Measurements from ENCODE around the gene IQCH.
"Not testable (repeated sequence)": the region's sequence is repeated elsewhere in the genome, so short reads cannot be mapped to it uniquely, and the experiment has no call there.

IQCH gene

DNA sequence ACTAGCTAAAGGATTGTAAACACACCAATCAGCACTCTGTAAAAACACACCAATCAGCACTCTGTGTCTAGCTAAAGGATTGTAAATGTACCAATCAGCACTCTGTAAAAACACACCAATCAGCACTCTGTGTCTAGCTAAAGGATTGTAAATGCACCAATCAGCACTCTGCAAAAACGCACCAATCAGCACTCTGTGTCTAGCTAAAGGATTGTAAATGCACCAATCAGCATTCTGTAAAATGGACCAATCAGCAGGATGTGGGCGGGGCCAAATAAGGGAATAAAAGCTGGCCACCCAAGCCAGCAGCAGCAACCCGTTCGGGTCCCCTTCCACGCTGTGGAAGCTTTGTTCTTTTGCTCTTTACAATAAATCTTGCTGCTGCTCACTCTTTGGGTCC, 8.0 kb upstream of the IQCH start:
- not testable (repeated sequence) for DNase-seq (ENCODE audit: low spot score)

DNA sequence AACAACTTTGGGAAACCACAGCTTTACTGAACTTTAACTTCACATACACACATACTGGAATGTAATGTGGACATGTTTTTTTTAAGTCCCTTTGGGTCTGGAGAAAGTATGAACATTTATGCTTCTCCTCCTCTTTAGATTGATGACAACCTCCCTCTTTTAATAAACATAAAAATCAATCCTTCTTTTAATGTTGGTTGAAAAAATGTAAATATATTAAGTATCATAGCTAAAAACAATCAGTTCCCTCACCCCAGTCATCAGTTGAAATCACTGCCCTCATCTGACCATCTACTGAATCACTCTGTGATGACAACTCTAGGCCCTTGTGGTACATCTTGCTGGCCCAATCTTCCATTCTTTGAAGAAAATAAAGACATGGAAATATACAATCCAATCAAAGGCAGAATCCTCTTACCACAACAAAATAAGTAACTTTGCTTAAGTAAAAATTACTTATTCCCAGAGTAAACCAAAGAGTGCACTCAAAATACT, 6.5 kb upstream of the IQCH start:
- DNase-seq (ENCODE audit: low spot score): peak; percentile 11

DNA sequence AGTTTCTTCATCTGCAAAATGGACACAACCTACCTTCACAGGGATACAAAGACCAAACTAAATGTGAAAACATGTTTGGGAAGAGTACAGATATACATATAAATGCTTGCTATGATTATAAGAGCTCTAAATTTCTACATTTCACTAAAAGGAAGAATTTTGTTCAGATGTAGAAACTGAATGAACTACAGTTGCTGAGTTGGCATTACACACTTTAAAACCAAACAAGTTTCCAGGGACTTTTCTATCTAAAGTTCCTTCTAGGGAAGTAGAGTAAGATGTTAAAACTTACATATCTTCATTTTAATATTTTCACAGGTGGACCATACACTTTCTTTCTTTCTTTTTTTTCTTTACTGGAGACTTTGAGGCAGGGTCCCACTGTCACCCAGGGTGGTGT, 4.8 kb upstream of the IQCH start:
- no peak for DNase-seq (ENCODE audit: low spot score)

DNA sequence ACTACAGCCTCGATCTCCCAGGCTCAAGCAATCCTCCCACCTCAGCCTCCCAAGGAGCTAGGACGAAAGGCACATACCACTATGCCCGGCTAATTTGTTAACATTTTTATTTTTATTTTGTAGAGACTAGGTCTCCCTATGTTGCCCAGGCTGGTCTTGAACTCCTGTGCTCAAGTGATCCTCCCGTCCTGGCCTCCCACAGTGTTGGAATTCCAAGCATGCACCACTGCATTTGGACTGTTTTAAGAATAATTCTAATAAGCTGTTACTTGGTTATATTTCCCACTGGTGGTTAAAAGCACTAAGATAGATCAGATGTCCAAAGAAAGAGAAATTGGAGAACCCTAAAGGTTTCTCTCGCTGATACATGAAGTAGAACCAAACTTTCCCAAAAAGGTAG, 3.3 kb upstream of the IQCH start:
- DNase-seq (ENCODE audit: low spot score): no peak

DNA sequence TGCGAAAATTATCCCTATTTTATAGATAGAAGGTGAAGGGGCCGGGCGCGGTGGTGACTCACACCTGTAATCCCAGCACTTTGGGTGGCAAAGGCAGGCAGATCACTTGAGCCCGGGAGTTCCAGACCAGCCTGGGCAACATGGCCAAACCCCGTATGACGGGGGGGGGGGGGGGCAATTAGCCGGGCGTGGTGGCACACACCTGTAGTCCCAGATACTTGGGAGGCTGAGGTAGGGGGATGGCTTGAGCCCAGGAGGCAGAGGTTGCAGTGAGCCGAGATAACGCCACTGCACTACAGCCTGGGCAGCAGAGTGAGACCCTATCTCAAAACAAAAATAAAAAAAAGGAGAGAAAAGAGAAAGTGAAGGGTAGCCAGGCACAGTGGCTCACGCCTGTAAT, 1.5 kb upstream of the IQCH start:
- DNase-seq (ENCODE audit: low spot score): no peak

DNA sequence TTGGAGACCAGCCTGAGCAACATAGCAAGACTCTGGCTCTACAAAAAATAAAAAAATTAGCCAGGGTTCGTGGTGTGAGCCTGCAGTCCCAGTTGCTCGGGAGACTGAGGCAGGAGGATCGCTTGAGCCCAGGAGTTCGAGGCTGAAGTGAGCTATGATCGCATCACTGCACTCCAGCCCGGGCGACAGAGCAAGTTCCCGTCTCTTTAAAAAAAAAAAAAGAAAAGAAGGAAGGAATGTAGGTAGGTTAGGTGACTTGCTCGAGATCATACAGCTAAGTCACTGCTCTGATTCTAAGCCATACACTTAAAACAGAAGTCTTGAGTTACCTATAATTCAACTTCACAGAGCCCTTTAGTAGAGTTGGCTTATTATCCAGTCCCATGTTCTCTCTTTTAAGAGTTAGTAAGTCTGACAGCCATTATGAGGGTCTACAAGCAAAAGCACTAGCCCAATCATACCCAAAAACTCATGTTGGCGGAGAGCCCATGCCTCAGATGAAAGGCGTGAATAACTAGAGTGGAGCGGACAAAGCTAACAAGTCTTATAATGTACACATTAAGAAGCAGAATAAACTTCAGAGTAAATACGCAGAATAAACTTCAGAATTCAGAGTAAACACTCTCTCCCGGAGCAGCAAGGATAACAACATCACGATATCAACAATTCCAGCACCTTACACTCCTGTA, 893 bp upstream of the IQCH start:
- DNase-seq (ENCODE audit: low spot score): peak; percentile 47

DNA sequence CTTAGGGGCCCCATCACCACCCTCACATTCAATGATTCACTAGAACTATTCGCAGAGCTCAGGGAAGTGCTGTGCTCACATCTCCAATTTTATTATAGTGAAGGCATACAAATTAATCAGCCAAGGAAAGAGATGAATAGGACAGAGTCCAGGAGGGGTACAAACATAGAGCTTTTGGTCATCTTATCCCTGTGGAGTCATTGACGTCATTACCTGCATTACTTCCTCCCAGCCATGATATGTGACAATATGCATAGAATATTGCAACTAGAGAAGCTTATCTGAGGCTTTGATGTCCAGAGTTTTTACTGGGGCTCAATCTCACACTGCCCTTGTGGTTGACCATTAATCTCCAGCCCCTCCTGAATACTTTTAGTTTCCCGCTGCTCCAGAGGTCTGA, 1.5 kb downstream of the IQCH start:
- DNase-seq (ENCODE audit: low spot score): no peak

DNA sequence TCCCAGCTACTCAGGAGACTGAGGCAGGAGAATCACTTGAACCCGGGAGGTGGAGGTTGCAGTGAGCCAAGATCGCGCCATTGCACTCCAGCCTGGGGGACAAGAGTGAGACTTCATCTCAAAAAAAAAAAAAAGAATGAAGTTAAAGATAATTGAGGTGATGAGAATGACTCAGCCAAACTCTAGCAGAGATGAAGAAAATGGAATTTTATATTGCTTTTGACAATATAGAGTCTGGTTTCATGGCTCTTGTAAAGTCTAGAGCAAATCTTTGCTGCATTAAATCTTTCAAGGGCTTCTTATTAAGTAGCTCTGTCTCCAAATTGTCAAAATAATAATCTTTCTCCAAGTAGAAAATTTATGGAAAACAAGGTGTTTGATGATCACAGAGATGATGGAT, 3.8 kb downstream of the IQCH start:
- not testable (repeated sequence) for DNase-seq (ENCODE audit: low spot score)

DNA sequence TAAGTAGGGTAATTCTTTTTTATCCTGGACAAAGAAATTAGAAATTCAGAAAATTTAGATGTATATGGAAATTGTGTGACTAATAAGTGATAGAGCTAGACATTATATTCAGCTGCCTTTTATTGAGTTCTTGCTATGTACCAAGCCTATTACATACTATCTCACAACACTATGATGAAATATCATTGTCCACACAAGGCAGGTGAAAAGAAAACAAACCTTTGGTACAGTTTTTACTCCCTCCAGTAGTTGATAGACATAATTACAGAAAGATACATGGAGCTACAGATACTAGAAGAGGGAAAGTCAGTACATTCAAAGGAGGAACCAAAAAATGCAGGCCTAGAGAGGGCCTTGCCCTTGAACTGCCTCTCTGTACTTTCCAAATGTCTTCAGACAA, 4.8 kb downstream of the IQCH start:
- DNase-seq (ENCODE audit: low spot score): no peak

DNA sequence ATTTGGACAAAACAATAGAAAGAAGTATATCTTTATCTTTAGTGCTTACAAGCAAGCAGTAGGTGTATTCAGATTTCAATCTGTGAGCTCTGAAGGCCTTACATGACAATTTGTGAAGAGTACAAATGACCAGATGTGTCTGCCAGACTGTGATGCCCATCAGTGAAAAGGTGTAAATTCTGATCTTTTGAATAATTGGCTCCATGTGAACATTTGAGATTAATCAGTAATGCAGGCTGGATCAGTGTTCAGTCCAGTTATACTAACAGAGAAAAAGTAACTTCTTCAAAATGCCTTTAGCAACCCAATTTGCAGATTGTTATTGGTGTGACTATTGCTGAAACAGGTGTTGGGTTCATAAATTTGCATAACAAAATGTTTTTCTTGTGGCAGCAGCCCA, 5.2 kb downstream of the IQCH start:
- DNase-seq (ENCODE audit: low spot score): no peak

DNA sequence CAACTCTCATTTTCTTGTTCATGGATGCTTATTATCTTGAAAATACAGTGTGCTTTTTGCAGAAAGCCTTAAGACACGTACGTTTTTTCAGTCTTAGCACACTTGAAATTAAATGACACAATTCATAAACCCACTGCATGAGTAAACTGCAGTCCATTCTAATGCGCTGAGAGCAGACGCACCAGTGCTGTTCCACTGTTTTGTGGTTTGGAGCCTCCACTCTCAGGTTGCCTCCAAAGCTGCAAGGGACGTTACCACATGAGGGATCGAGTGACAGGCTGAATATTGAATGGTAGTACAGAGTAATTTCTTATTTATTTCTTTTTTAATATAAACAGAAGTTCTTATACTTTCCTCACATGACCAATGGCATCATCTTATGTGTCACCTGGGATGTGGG, 12.3 kb downstream of the IQCH start:
- no peak for DNase-seq (ENCODE audit: low spot score)

DNA sequence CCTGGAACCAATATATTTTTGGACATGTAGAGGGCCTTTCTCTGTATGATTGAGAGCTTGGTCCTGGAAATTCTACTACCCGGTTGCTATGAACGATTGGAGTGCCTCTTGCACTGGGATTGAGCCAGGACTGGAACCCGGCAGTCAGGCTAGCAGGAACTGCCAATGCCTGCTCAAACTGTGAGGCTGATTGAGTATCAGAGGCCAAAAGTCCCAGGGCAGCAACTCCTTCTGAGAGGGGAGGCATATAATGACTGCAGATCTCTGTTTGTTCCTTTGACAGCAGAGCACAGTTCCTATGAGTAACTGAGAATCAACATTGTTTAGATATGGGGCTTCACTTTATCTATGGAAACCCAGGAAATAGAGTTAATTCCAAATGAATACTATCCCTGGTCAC, 12.9 kb downstream of the IQCH start:
- no peak for DNase-seq (ENCODE audit: low spot score)

DNA sequence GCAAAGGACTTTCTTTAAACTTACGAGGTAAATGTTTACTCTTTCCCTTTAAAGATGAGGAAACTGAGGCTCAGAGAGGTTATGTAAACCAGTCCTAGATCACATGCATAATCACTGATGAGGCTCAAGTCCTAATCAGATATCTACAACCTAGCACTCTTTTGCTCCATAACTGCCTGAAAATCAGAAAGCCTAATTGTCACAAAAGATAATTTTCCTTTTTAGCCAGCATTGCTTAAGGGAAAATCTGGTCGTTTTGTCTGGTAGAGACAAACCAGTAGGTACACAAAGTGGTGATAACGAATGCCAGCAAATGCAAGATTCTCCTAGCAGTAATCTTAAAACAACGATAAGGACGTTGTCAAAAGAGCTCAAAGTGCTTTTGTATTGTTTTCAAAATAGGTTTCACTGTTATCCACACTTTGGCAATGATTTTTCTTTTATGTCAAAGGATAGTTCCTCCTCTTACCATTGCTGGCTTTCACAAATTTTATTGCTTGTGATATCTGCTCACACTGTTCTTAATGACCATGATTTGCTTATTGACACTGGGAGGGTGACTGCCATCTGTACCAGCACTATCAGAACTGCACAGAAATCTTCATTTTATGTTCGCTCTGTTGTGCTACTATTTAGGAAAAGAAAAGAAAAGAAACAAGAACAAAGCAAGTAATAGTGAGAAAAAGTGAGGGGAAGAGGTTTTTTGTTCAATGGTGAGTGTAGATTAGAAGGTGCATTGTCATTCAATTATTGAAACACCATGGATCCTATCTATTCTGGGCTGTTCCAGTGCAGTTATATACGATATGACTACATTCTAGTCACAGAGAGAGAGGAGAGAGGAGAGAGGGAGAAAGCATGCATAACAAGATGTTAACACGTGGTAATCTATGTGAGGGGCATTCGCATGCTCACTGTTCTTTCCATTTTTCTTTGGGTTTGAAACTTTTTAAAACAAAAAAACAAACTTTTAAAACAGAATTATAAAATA, 13.7 kb downstream of the IQCH start:
- no peak for DNase-seq (ENCODE audit: low spot score)

DNA sequence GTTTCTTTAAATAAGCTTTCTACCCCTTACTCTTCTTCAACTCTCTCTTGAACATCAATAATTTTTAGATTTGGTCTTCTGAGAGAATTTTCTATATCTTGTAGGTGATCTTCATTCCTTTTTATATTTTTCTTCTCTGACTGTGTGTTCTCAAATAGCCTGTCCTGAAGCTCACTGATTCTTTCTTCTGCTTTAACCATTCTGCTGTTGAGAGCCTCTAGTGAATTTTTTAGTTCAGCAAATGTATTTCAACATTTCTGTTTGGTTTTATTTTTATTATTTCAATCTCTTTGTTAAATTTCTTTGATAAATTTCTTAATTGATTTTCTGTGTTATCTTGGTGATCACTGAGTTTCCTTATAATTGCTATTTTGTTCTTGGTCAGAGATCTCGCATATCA, 19.6 kb downstream of the IQCH start:
- no peak for DNase-seq (ENCODE audit: low spot score)

DNA sequence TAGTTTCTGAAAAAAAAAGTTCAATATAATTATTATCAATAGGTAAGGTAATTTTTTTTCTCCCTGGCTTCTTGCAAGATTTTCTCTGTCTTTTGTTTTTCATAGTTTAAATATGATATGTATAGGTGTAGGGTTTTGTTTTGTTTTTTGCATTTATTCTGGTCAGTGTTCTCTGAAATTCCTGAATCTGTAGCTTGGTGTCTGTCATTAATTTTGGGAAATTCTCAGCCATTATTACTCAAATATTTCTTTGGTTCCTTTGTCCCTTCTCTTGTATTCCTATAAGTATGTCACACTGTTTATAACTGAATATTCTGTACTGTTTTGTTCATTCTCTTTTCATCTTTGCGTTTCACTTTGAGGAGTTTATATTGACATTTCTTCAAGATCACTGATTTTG, 22.1 kb downstream of the IQCH start:
- no peak for DNase-seq (ENCODE audit: low spot score)

DNA sequence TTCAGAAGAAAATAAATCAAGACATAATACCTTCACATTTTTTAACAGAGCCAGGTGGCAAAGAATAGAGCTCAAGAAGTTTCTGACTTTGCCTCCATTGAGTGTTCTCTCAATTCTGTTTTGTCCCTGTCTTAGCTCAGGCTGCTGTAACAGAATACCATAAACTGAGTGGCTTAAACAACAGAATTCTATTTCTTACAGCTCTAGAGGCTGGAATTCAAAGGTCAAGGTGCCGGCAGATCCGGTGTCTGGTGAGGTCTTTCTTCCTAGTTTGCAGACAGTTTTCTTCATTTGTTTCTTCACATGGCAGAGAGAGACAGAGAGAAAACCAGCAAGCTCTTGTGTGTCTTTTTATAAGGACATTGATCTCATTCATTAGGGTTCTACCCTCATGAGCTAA, 25.6 kb downstream of the IQCH start:
- DNase-seq (ENCODE audit: low spot score): no peak

DNA sequence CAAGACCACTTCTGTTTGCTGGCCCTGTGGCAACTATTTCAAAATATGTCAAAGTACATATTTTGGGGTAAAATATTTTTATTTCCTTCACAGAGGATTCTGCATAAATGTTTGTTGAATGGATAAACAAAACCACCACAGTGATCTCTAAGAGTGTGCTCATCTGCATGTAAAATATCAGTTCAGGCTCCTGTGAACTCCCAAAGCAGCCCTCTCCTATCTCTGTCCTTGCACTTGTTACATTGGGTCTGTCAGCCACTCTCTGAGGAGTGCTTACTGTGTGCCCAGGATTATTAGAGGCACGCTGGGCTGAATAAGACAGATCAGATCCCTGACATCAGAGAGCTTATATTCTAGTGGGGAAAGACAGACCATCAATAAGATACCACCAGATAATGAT, 27.1 kb downstream of the IQCH start:
- no peak for DNase-seq (ENCODE audit: low spot score)

DNA sequence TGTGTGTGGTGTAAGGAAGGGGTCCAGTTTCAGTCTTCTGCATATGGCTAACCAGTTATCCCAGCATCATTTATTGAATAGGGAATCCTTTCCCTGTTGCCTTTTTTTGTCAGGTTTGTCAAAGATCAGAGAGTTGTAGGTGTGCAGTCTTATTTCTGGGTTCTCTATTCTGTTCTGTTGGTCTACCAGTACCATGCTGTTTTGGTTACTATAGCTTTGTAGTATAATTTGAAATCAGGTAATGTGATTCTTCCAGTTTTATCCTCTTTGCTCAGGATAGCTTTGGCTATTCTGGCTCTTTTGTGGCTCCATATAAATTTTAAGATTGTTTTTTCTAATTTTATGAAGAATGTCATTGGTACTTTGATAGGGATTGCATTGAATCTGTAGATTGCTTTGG, 31.0 kb downstream of the IQCH start:
- not testable (repeated sequence) for DNase-seq (ENCODE audit: low spot score)

DNA sequence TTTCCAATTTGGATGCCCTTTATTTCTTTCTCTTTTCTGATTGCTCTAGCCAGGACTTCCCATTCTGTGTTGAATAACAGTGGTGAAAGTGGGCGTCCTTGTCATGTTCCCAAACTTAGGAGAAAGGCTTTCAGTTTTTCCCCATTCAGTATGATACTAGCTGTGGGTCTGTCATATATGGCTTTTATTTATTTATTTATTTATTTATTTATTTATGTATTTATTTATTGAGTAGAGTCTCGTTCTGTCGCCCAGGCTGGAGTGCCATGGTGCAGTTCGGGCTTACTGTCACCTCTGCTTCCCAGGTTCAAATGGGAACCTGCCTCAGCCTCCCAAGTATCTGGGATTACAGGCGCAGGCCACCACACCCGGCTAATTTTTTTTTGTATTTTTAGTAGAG, 31.8 kb downstream of the IQCH start:
- DNase-seq (ENCODE audit: low spot score): not testable (repeated sequence)

DNA sequence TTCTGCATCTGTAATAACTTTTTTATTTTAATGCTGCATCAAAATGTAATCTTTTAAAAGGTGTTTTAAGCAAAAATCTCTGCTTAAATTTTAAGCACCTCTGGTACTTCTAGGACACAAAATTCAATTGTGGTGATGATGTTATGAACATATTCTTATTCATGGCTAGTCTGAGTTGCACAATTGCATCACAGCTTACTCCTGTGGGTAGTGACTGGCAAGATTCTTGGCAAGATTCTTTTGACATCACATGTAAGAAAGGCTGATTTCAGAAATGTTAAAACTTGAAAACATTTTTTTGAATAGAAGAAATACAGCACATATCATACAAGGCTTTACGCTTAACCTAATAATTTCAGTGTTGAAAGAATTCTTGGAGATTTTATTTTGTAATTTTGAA, 35.7 kb downstream of the IQCH start:
- DNase-seq (ENCODE audit: low spot score): no peak

DNA sequence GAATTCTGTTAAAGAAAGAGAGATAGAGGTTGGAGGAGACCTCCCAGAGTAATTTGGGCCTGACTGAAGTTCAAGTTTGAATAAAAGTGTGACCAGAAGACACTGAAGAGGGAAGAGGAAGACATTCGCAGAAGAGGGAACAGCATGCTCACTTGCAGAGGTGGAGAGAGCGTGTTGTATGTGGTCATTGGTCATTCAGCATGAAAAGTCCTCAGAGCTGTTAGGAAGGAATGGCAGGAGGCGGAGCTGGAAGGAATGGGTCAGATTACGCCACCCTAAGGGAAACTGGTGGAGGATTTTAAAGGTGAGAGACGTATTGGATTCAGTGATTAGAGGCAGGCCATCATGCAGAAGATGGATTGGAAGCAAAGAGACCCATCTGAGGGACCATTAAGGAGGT, 41.6 kb downstream of the IQCH start:
- no peak for DNase-seq (ENCODE audit: low spot score)

DNA sequence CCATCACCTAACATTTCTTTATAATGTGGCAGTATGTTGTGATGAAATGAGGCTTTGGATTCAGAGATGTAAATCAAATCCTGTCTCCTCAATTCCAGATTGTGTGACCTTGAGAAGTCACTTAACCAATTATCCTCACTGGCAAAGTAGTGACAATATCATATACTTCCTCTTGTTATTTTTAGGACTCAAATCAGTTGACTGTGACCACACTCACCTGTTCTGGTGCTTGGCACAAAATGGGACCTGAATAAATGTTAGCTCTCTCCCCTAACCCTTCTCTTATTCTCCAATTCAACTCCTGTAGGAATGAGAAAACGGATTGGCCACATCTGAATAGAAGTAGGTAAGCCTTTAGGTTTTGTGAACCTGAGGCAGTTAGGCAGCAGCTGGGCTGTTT, 42.1 kb downstream of the IQCH start:
- DNase-seq (ENCODE audit: low spot score): no peak

DNA sequence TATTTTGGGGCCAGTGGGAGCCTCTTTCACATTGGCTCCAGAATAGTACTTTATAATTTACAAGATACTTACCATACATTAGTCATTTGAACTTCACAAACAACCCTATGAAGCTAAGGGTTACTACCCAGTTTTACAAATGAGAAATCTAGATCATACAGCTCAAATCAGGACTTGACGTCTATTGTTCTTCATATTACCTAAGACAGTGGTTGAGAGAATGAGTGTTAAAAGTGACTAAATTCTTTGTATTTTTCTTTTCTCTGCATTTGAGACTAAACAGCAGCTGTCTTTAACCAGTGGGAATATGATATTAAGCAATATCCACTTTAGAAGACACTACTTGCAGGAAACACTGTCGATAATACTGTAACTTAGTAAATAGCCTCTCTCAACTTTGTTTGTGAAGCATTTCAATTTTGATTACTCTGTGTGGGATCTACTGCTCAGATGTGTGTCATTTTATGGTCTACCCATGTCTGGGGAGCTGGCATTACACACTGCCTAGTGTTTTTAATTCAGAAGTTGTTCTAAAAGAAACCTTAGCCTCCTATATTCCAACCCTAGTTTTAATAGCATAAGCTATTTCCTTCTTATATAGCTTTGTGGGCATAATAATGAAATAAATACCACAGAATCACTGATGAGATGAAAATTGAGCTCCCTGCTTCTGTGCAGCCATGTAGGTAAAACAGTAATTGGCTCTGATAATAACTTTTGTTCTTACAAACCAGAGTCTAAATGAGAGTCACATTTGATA, 45.9 kb downstream of the IQCH start:
- DNase-seq (ENCODE audit: low spot score): no peak

Data from RKO (cell line).